OCI-LY1 (cell line): ENCODE measurements around the gene LRIG3.
"Not testable (repeated sequence)": the region's sequence is repeated elsewhere in the genome, so short reads cannot be mapped to it uniquely, and the experiment has no call there.

Experiments used
- H2AFZ ChIP-seq: fragments of 200-600 bp; sonication (generic), shearing (Covaris generic); 2 replicates; pipeline ENCODE4 v1.6.0; 2014; ENCODE audit warnings: antibody characterized with exemption, mild to moderate bottlenecking, low read length
- H3F3A ChIP-seq: fragments of 200-600 bp; sonication (generic), shearing (Covaris generic); 2 replicates; pipeline ENCODE4 v1.6.0; 2014; ENCODE audit warnings: mild to moderate bottlenecking, antibody characterized with exemption, low read length, moderate library complexity; ENCODE audit not compliant: insufficient read depth
- H3K27ac ChIP-seq: fragments of 200-600 bp; sonication (generic); 2 replicates; pipeline ENCODE4 v1.5.1; 2014; ENCODE audit warnings: low read length, mixed run types, mild to moderate bottlenecking, low read depth; ENCODE audit not compliant: poor library complexity, severe bottlenecking
- H3K27me3 ChIP-seq: fragments of 200-600 bp; sonication (generic); 2 replicates; pipeline ENCODE4 v1.6.0; 2014; ENCODE audit warnings: antibody characterized with exemption, mild to moderate bottlenecking, low read length, moderate library complexity; ENCODE audit not compliant: insufficient read depth
- H3K36me3 ChIP-seq: fragments of 200-600 bp; sonication (generic); 2 replicates; pipeline ENCODE4 v1.6.1; 2014; ENCODE audit warnings: mild to moderate bottlenecking, antibody characterized with exemption, low read length, moderate library complexity, mixed read lengths; ENCODE audit not compliant: insufficient read depth
- H3K4me1 ChIP-seq: fragments of 200-600 bp; sonication (generic); 2 replicates; pipeline ENCODE4 v1.5.1; 2014; ENCODE audit warnings: mild to moderate bottlenecking, low read length, moderate library complexity; ENCODE audit not compliant: insufficient read depth, severe bottlenecking
- H3K4me2 ChIP-seq: fragments of 200-600 bp; sonication (generic), shearing (Covaris generic); 2 replicates; pipeline ENCODE4 v1.6.1; 2014; ENCODE audit warnings: low read length
- H3K4me3 ChIP-seq: fragments of 200-600 bp; sonication (generic); 2 replicates; pipeline ENCODE4 v1.5.1; 2014; ENCODE audit warnings: low read length, low read depth, mild to moderate bottlenecking, mixed read lengths; ENCODE audit not compliant: poor library complexity, severe bottlenecking
- H3K79me2 ChIP-seq: fragments of 200-600 bp; shearing (Covaris generic); 2 replicates; pipeline ENCODE4 v1.6.1; 2016; ENCODE audit warnings: mixed run types, low read length, mixed read lengths; ENCODE audit not compliant: insufficient read depth
- H3K9ac ChIP-seq: fragments of 200-600 bp; sonication (generic), shearing (Covaris generic); 2 replicates; pipeline ENCODE4 v1.6.1; 2014; ENCODE audit warnings: mild to moderate bottlenecking, low read length, mixed read lengths
- H3K9me2 ChIP-seq: fragments of 200-600 bp; sonication (generic), shearing (Covaris generic); 2 replicates; pipeline ENCODE4 v1.6.1; 2014; ENCODE audit warnings: low read depth, mild to moderate bottlenecking, low read length, mixed read lengths
- H3K9me3 ChIP-seq: fragments of 200-600 bp; shearing (Covaris generic); 2 replicates; pipeline ENCODE4 v1.6.1; 2014; ENCODE audit warnings: low read length, mixed read lengths
- H4K20me1 ChIP-seq: fragments of 200-600 bp; sonication (generic), shearing (Covaris generic); 2 replicates; pipeline ENCODE4 v1.6.0; 2016; ENCODE audit warnings: mild to moderate bottlenecking, low read length; ENCODE audit not compliant: insufficient read depth
- EZH2 ChIP-seq: fragments of 200-600 bp; sonication (generic), shearing (Covaris generic); IDR thresholded peaks from 2 replicates; pipeline ENCODE4 v1.8.0; 2017; ENCODE audit warnings: borderline replicate concordance, mixed run types, mild to moderate bottlenecking, antibody characterized with exemption, low read length, moderate library complexity, mixed read lengths
- TF ChIP-seq, protein P1 (sequence below): fragments of 200-600 bp; sonication (generic), shearing (Covaris generic); IDR thresholded peaks from 2 replicates; pipeline ENCODE4 v1.5.1; 2017; ENCODE audit warnings: mild to moderate bottlenecking, antibody characterized with exemption, low read length, moderate library complexity, mixed read lengths

Gene LRIG3

GRCh38 chr12:58905422-58905821 lies 14.9 kb downstream of the LRIG3 start:
- H3K4me1 ChIP-seq, result no peaks in the 10 kb centered on the region
- H3K79me2 ChIP-seq, result no peaks in the 10 kb centered on the region
- H3K9ac ChIP-seq, result no peak overlapping the region
- H3K36me3 ChIP-seq, result no peaks in the 10 kb centered on the region
- H2AFZ ChIP-seq, result no peak overlapping the region
- H3F3A ChIP-seq, result no peaks in the 10 kb centered on the region
- no peak overlapping the region for H3K4me2 ChIP-seq
- no peaks in the 10 kb centered on the region for H3K9me3 ChIP-seq
- H3K9me2 ChIP-seq, result no peaks in the 10 kb centered on the region
- H4K20me1 ChIP-seq, result no peaks in the 10 kb centered on the region
- H3K27ac ChIP-seq, result no peak overlapping the region
- H3K4me3 ChIP-seq, result no peak overlapping the region
- no peaks in the 10 kb centered on the region for H3K27me3 ChIP-seq
- TF ChIP-seq, protein P1, sequence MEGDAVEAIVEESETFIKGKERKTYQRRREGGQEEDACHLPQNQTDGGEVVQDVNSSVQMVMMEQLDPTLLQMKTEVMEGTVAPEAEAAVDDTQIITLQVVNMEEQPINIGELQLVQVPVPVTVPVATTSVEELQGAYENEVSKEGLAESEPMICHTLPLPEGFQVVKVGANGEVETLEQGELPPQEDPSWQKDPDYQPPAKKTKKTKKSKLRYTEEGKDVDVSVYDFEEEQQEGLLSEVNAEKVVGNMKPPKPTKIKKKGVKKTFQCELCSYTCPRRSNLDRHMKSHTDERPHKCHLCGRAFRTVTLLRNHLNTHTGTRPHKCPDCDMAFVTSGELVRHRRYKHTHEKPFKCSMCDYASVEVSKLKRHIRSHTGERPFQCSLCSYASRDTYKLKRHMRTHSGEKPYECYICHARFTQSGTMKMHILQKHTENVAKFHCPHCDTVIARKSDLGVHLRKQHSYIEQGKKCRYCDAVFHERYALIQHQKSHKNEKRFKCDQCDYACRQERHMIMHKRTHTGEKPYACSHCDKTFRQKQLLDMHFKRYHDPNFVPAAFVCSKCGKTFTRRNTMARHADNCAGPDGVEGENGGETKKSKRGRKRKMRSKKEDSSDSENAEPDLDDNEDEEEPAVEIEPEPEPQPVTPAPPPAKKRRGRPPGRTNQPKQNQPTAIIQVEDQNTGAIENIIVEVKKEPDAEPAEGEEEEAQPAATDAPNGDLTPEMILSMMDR, result no peak
- no peak for TF ChIP-seq EZH2

DNA sequence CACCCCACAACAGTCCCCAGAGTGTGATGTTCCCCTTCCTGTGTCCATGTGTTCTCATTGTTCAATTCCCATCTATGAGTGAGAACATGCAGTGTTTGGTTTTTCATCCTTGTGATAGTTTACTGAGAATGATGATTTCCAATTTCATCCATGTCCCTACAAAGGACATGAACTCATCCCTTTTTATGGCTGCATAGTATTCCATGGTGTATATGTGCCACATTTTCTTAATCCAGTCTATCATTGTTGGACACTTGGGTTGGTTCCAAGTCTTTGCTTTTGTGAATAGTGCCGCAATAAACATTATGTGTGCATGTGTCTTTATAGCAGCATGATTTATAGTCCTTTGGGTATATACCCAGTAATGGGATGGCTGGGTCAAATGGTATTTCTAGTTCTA lies 17.6 kb downstream of the LRIG3 start:
- not testable (repeated sequence) for H3K36me3 ChIP-seq, H2AFZ ChIP-seq, H3K4me1 ChIP-seq, H4K20me1 ChIP-seq, H3K4me3 ChIP-seq, H3K9me3 ChIP-seq, H3K9ac ChIP-seq, H3K79me2 ChIP-seq, H3K27me3 ChIP-seq, H3F3A ChIP-seq, H3K9me2 ChIP-seq, H3K27ac ChIP-seq, H3K4me2 ChIP-seq

- H3K27ac ChIP-seq, result no peak overlapping the region
- H3F3A ChIP-seq, result no peaks in the 10 kb centered on the region
- no peak overlapping the region for H3K4me3 ChIP-seq
- no peak overlapping the region for H3K9ac ChIP-seq
- no peaks in the 10 kb centered on the region for H3K9me2 ChIP-seq
- H3K9me3 ChIP-seq, result no peaks in the 10 kb centered on the region
- H2AFZ ChIP-seq, result no peak overlapping the region
- no peaks in the 10 kb centered on the region for H3K27me3 ChIP-seq
- no peaks in the 10 kb centered on the region for H3K36me3 ChIP-seq
- H3K4me2 ChIP-seq, result no peak overlapping the region
- H3K4me1 ChIP-seq, result no peaks in the 10 kb centered on the region
- no peaks in the 10 kb centered on the region for H3K79me2 ChIP-seq
- no peak for TF ChIP-seq EZH2
- TF ChIP-seq, protein P1, result no peak
- H4K20me1 ChIP-seq, result no peaks in the 10 kb centered on the region
These were observed 18.6 kb downstream of the LRIG3 start for GRCh38 chr12:58901664-58902063.

- H3K9ac ChIP-seq, result no peak overlapping the region
- no peaks in the 10 kb centered on the region for H3K79me2 ChIP-seq
- H3K27ac ChIP-seq, result no peak overlapping the region
- H3K9me3 ChIP-seq, result no peaks in the 10 kb centered on the region
- no peaks in the 10 kb centered on the region for H3K9me2 ChIP-seq
- H3K27me3 ChIP-seq, result no peaks in the 10 kb centered on the region
- H3K4me2 ChIP-seq, result no peak overlapping the region
- no peak overlapping the region for H3K4me3 ChIP-seq
- no peaks in the 10 kb centered on the region for H3K4me1 ChIP-seq
- no peak overlapping the region for H2AFZ ChIP-seq
- no peak for TF ChIP-seq EZH2
- TF ChIP-seq, protein P1, result no peak
- no peaks in the 10 kb centered on the region for H4K20me1 ChIP-seq
- H3F3A ChIP-seq, result no peaks in the 10 kb centered on the region
- no peaks in the 10 kb centered on the region for H3K36me3 ChIP-seq
These were observed 22.3 kb downstream of the LRIG3 start for GRCh38 chr12:58897969-58898368.
